HL-60 (cell line): ENCODE results near the gene GUCD1.

ENCODE experiments used
- DNase-seq, 2 experiments: peaks; one replicate each; pipeline ENCODE4 v3.0.0-alpha.2; 2010 to 2020; ENCODE audit warnings: low read depth in 1 of 2, low spot score in 1 of 2
- H3K27ac ChIP-seq: fragments of 250-450 bp; sonication (Bioruptor Pico); replicated peaks from 2 replicates; pipeline ENCODE4 v1.5.1; 2020; ENCODE audit warnings: mild to moderate bottlenecking, moderate library complexity
- H3K27me3 ChIP-seq: fragments of 250-450 bp; sonication (Bioruptor Pico); 2 replicates; pipeline ENCODE4 v1.5.1; 2021; ENCODE audit warnings: mild to moderate bottlenecking, moderate library complexity; ENCODE audit not compliant: insufficient read depth, poor library complexity, severe bottlenecking
- H3K4me3 ChIP-seq: replicated peaks from 2 replicates; pipeline ENCODE4 v1.5.1; 2011; ENCODE audit warnings: mild to moderate bottlenecking, control low read depth, low read length; ENCODE audit not compliant: insufficient read depth
- CTCF ChIP-seq: IDR thresholded peaks from one replicate; pipeline ENCODE4 v1.5.1; 2011; ENCODE audit warnings: low read length, control low read depth, inconsistent platforms; ENCODE audit not compliant: insufficient read depth
- GABPA ChIP-seq: IDR thresholded peaks from 2 replicates; pipeline ENCODE4 v1.6.1; 2012; ENCODE audit warnings: low read depth
- POLR2AphosphoS5 ChIP-seq: IDR thresholded peaks from 2 replicates; pipeline ENCODE4 v1.6.1; 2012; ENCODE audit warnings: low read depth
- REST ChIP-seq: IDR thresholded peaks from 2 replicates; pipeline ENCODE4 v1.6.1; 2012; ENCODE audit warnings: low read depth; ENCODE audit not compliant: insufficient replicate concordance
- SPI1 ChIP-seq: IDR thresholded peaks from 2 replicates; pipeline ENCODE4 v1.6.1; 2012; ENCODE audit warnings: low read depth, mild to moderate bottlenecking, borderline replicate concordance

GUCD1 gene

GRCh38 chr22:24496661-24497060 lies 58.3 kb downstream of the GUCD1 start:
- no peak overlapping the region for H3K4me3 ChIP-seq
- H3K27me3 ChIP-seq, result no peaks in the 10 kb centered on the region
- peak overlapping the region; percentile 60 for H3K27ac ChIP-seq
- no peak for DNase-seq
- TF ChIP-seq CTCF, result no peak
- TF ChIP-seq REST, result no peak
- TF ChIP-seq GABPA, result no peak
- TF ChIP-seq POLR2AphosphoS5, result no peak
- TF ChIP-seq SPI1, result no peak

GRCh38 chr22:24496234-24496633 lies 58.7 kb downstream of the GUCD1 start:
- Histone ChIP-seq H3K4me3 (no peak overlapping the region), H3K27ac (no peak overlapping the region), H3K27me3 (no peaks in the 10 kb centered on the region)
- no peak for DNase-seq
- no peak for TF ChIP-seq POLR2AphosphoS5
- TF ChIP-seq REST, result no peak
- no peak for TF ChIP-seq SPI1
- no peak for TF ChIP-seq CTCF
- no peak for TF ChIP-seq GABPA

GRCh38 chr22:24495365-24495675 lies 59.6 kb downstream of the GUCD1 start:
- H3K27me3 ChIP-seq, result no peaks in the 10 kb centered on the region
- H3K27ac ChIP-seq, result no peak overlapping the region
- TF ChIP-seq GABPA (no peak), REST (no peak), SPI1 (no peak), CTCF (no peak), POLR2AphosphoS5 (no peak)
- DNase-seq, result no peak
- H3K4me3 ChIP-seq, result no peak overlapping the region
